Measurements from ENCODE around the gene STARD3NL. TPM values are rescaled to one million over a fixed set of nuclear protein-coding genes. Genes with fewer than 3 reads are reported as not detected.
A peak's percentile ranks its signal among the peaks of the same experiment; 100 is the strongest.

STARD3NL gene, protein sequence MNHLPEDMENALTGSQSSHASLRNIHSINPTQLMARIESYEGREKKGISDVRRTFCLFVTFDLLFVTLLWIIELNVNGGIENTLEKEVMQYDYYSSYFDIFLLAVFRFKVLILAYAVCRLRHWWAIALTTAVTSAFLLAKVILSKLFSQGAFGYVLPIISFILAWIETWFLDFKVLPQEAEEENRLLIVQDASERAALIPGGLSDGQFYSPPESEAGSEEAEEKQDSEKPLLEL
- total RNA-seq = 10 to 100 TPM in 3 of 6 donors, 1 to 10 TPM in 3; 7.2 to 17.1 (median 10.8) TPM
- 10 to 100 TPM in 1 of 2 donors, 1 to 10 TPM in 1; 8.4 to 23.1 TPM for polyA plus RNA-seq

DNA sequence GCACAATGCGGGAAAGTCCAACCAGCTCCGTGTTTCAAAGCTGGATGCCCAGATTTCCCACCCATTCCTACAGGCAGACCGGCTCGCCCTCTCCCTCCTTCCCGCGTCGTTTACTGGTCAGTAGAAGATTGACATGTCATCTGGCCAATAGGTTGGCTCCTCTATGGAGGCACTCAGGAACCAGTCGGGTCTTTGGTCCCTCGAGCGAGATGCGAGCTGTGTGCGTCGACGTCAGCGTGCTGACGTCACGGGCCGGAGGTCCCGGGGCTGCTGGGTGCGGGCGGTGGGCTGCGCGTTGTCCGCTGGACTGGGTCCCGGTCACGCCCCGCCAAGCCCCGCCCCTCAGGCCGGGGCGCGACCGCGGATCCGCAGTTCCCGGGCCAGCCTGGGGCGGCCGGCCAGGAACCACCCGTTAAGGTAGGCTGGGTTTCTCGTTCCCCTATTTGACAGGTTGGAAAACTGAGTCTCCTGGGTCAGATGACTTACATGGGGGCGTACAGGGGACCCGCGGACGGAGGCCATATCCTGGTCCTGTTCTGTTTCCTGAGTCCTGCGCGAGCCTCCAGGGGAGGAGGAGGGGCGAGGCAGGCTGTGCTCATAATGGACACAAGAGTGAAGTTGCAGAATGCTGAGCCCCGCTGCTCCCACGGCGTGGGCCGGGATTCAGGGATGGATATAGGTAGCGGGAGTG lies at the start of gene STARD3NL:
Gene STARD3NL, plus strand, starts transcription at position 242 of the 691 bp plus-strand sequence. CDS start 29,260 bp downstream, outside the sequence.
- peak; percentile 96 to 99 (median 98) for ATAC-seq
- TF ChIP-seq, protein P1, sequence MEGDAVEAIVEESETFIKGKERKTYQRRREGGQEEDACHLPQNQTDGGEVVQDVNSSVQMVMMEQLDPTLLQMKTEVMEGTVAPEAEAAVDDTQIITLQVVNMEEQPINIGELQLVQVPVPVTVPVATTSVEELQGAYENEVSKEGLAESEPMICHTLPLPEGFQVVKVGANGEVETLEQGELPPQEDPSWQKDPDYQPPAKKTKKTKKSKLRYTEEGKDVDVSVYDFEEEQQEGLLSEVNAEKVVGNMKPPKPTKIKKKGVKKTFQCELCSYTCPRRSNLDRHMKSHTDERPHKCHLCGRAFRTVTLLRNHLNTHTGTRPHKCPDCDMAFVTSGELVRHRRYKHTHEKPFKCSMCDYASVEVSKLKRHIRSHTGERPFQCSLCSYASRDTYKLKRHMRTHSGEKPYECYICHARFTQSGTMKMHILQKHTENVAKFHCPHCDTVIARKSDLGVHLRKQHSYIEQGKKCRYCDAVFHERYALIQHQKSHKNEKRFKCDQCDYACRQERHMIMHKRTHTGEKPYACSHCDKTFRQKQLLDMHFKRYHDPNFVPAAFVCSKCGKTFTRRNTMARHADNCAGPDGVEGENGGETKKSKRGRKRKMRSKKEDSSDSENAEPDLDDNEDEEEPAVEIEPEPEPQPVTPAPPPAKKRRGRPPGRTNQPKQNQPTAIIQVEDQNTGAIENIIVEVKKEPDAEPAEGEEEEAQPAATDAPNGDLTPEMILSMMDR (IDR thresholded peaks at IDR 0.05) = no peak
- peak within 1 kb of the TSS; percentile 69 to 87 (median 78) for H3K27ac ChIP-seq
- peak; percentile 87 for FAIRE-seq
- WGBS, 2 donors = 0% methylated on average over 48 to 51 of the region's 51 CpGs
- H3K4me3 ChIP-seq = peak within 1 kb of the TSS; percentile 65 to 84 (median 69)
- H3K4me1 ChIP-seq = peaks cover 0 to 17% (median 7%) of the 10 kb centered on the region in 3 donors
- no peaks in the 10 kb centered on the region for H3K27me3 ChIP-seq
- peak; percentile 92 to 100 (median 97) for DNase-seq
- no peaks in the 10 kb centered on the region for H3K9me3 ChIP-seq
- H3K36me3 ChIP-seq = no peaks in the 10 kb centered on the region
- intact Hi-C loops (cut with DNase I) = no loop called here

DNA sequence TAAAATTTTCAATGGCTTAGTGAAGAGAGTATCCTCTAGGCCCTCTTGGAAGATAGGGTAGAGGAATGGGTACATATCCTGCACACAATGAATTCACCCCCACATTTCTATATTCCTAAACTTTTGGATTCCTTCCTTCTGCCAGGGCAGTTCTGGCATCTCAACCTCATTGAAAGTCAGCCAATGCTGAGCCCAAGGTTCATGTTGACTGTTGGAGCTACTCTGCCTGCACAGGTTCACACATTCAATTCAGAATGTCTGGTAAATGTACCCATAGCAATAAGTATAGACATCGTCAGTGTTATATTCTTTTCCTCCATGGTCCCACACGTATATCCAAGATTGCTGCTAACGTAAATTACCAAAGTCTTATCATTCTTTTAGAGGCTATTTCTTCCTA lies 48.9 kb upstream of the STARD3NL start:
- intact Hi-C loops (cut with DNase I) = no loop called here
- no peak for ATAC-seq
- Histone ChIP-seq H3K4me1 (no peaks in the 10 kb centered on the region), H3K27me3 (no peaks in the 10 kb centered on the region), H3K36me3 (no peaks in the 10 kb centered on the region), H3K27ac (no peak overlapping the region), H3K9me3 (no peaks in the 10 kb centered on the region), H3K4me3 (no peak overlapping the region)
- FAIRE-seq = no peak
- TF ChIP-seq, protein P1 (IDR thresholded peaks at IDR 0.05) = no peak
- 81 to 92% methylated on average over 3 of the region's 3 CpGs for WGBS, 2 donors
- DNase-seq = no peak

DNA sequence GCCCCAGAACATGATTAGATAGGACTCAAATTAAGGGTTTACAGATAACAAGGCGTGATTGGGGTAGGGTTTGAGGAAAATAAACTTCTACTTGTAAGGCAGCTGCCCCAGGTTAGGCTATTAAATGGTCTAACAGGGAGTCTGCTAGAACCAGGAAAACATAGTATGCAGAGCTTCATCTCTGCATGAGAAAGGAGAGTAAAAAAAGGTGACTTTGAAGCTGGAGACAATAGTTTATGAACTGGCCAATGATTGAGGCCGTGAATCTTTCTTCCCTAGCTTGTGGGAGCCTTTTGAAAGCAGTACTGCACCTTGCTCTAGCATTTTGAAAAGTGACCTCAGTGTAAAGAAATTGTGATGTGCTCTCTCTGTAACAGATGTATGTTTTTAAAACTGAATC lies 48.5 kb upstream of the STARD3NL start:
- no peaks in the 10 kb centered on the region for H3K27me3 ChIP-seq
- DNase-seq (no peak), ATAC-seq (no peak), FAIRE-seq (no peak)
- no peak overlapping the region for H3K27ac ChIP-seq
- TF ChIP-seq, protein P1 (IDR thresholded peaks at IDR 0.05) = no peak
- no peak overlapping the region for H3K4me3 ChIP-seq
- intact Hi-C loops (cut with DNase I) = no loop called here
- H3K36me3 ChIP-seq = no peaks in the 10 kb centered on the region
- no peaks in the 10 kb centered on the region for H3K9me3 ChIP-seq
- H3K4me1 ChIP-seq = no peaks in the 10 kb centered on the region
- 69 to 74% methylated on average over 2 of the region's 2 CpGs for WGBS, 2 donors

DNA sequence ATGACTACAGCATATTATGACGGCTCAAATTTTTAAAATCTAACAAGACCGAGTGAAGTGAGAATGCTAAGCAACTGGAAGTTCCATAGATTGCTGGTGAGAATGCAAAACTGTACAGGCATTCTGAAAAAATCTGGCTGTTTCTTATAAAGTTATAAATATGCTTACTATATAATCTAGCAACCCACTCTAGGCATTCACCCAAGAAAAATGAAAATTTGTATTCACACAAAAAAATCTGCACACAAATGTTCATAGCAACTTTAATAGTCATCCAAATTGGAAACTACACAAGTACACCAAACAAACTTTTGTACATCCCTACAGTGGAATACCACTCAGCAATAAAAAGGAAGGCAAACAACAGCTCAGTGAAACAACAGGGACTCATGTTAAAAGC lies 39.9 kb upstream of the STARD3NL start:
- TF ChIP-seq, protein P1 (IDR thresholded peaks at IDR 0.05) = no peak
- Histone ChIP-seq H3K27ac (no peak overlapping the region), H3K4me3 (no peak overlapping the region), H3K27me3 (no peaks in the 10 kb centered on the region), H3K4me1 (no peaks in the 10 kb centered on the region), H3K9me3 (no peaks in the 10 kb centered on the region), H3K36me3 (no peaks in the 10 kb centered on the region)
- no peak for DNase-seq
- FAIRE-seq = no peak
- 79 to 89% methylated on average over 2 of the region's 2 CpGs for WGBS, 2 donors
- intact Hi-C loops (cut with DNase I) = no loop called here
- ATAC-seq = no peak

DNA sequence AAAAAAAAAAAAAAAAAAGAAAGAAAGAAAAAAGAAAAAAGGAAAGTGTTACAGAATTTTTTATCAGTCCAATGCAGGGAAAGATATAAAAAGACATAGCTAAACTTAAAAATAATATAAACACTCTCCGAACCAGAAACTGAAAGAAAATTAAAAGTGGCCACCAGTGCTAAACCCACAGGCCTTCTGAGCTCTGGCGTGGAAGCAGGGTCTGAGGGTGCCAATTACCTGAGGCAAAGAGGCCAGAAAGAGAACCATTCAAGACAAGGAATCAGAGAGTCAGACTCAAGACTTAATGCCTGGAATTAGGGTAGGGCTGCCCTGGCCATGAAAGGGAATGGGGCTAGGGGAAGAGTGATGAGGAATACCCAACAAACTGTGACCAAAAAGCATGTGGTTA lies 36.9 kb upstream of the STARD3NL start:
- no peak for FAIRE-seq
- H3K9me3 ChIP-seq = no peaks in the 10 kb centered on the region
- H3K27ac ChIP-seq = no peak overlapping the region
- no peak for DNase-seq
- no peaks in the 10 kb centered on the region for H3K4me1 ChIP-seq
- intact Hi-C loops (cut with DNase I) = no loop called here
- 90 to 92% methylated on average over 2 of the region's 2 CpGs for WGBS, 2 donors
- H3K36me3 ChIP-seq = no peaks in the 10 kb centered on the region
- no peak for ATAC-seq
- TF ChIP-seq, protein P1 (IDR thresholded peaks at IDR 0.05) = no peak
- no peaks in the 10 kb centered on the region for H3K27me3 ChIP-seq
- no peak overlapping the region for H3K4me3 ChIP-seq

Data from pancreas (tissue), 10 donors.